OCI-LY7 (cell line): ENCODE measurements around the gene MPC1.

Experiments
- CTCF ChIP-seq: fragments of 200-600 bp; sonication (generic); conservative IDR thresholded peaks from 2 replicates; pipeline ENCODE4 v1.5.1; 2014; ENCODE audit warnings: mild to moderate bottlenecking, antibody characterized with exemption, low read length, moderate library complexity, mixed read lengths
- EZH2phosphoT487 ChIP-seq: fragments of 200-600 bp; sonication (generic); IDR thresholded peaks from 2 replicates; pipeline ENCODE4 v1.6.1; 2018; ENCODE audit warnings: low read depth, borderline replicate concordance, mild to moderate bottlenecking, mixed run types, antibody characterized with exemption, low read length, moderate library complexity, mixed read lengths

- TF ChIP-seq CTCF (no peak; the same call in 1 of the 2 replicates), EZH2phosphoT487 (no peak)
Measured at GRCh38 chr6:166325383-166326042, 57.2 kb downstream of the MPC1 start.
